PFSK-1 (cell line): ENCODE measurements around the gene AP3B1.

ENCODE experiments used
- POLR2AphosphoS5 ChIP-seq: IDR thresholded peaks from 2 replicates; pipeline ENCODE4 v1.6.1; 2012; ENCODE audit warnings: low read depth, mild to moderate bottlenecking, control low read depth, low read length, moderate library complexity
- TAF1 ChIP-seq: IDR thresholded peaks from 2 replicates; pipeline ENCODE4 v1.6.1; 2012; ENCODE audit warnings: low read length, control low read depth, borderline replicate concordance; ENCODE audit not compliant: insufficient read depth

DNA sequence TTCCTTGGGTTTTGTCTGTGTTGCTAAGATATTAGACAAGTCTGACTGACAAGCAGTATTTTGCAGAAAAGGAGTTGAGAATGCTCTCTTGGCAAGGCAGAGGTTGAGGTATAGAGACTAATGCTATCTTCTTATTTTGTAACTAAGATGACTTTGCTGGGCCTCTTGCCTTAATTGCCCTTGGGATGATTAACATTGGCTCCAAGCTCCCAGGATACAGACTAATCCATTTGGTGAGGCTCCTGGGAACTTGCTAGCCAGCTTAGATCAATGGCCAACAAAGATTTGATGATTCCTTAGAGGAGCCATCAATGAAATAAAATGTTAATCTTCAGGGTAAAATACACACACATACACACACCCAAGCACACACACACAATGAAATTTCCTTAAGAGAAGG lies 28.7 kb upstream of the AP3B1 start:
- no peak for TF ChIP-seq TAF1
- TF ChIP-seq POLR2AphosphoS5, result no peak
